ENCODE data around the gene ARHGAP9.
"Not testable (repeated sequence)": the region's sequence is repeated elsewhere in the genome, so short reads cannot be mapped to it uniquely, and the experiment has no call there.

ARHGAP9 gene

GRCh38 chr12:57431654-57432188 lies 47.9 kb downstream of the ARHGAP9 start:
- no peak for DNase-seq (ENCODE audit: low read depth)
- no peak for TF ChIP-seq MYC (IDR thresholded peaks at IDR 0.05; ENCODE audit: low read depth, low read length)
- no peak for TF ChIP-seq POLR2A (IDR thresholded peaks at IDR 0.05; ENCODE audit: extremely low read depth, insufficient read length)
- TF ChIP-seq MAX (IDR thresholded peaks at IDR 0.05; ENCODE audit: low read depth, low read length) = no peak
- TF ChIP-seq CTCF (IDR thresholded peaks at IDR 0.05; ENCODE audit: low read depth, low read length) = no peak

GRCh38 chr12:57430931-57431566 lies 48.6 kb downstream of the ARHGAP9 start, which contains the start of gene R3HDM2:
Gene R3HDM2 (minus strand): TSS chr12:57431043. CDS start chr12:57310428, 120,615 bp downstream.
- TF ChIP-seq MYC (IDR thresholded peaks at IDR 0.05; ENCODE audit: low read depth, low read length) (peak; percentile 96), POLR2A (IDR thresholded peaks at IDR 0.05; ENCODE audit: extremely low read depth, insufficient read length) (peak; percentile 89), MAX (IDR thresholded peaks at IDR 0.05; ENCODE audit: low read depth, low read length) (peak; percentile 92), CTCF (IDR thresholded peaks at IDR 0.05; ENCODE audit: low read depth, low read length) (no peak)
- peak within 1 kb of the TSS; percentile 74 for H3K4me3 ChIP-seq (ENCODE audit: low read depth, low read length)
- DNase-seq (ENCODE audit: low read depth) = peak; percentile 98

More at GRCh38 chr12:57431654-57432188, 47.9 kb downstream of the ARHGAP9 start:
- peak overlapping the region; percentile 74 for H3K4me3 ChIP-seq (ENCODE audit: low read depth, low read length)

- DNase-seq (ENCODE audit: low read depth) = no peak
- peak overlapping the region; percentile 64 for H3K4me3 ChIP-seq (ENCODE audit: low read depth, low read length)
- TF ChIP-seq POLR2A (IDR thresholded peaks at IDR 0.05; ENCODE audit: extremely low read depth, insufficient read length) (no peak), CTCF (IDR thresholded peaks at IDR 0.05; ENCODE audit: low read depth, low read length) (no peak), MAX (IDR thresholded peaks at IDR 0.05; ENCODE audit: low read depth, low read length) (no peak), MYC (IDR thresholded peaks at IDR 0.05; ENCODE audit: low read depth, low read length) (no peak; the same call in 1 of the 2 replicates)
Observed at GRCh38 chr12:57430112-57430930, 49.3 kb downstream of the ARHGAP9 start.

- no peak for TF ChIP-seq CTCF (IDR thresholded peaks at IDR 0.05; ENCODE audit: low read depth, low read length)
- TF ChIP-seq MYC (IDR thresholded peaks at IDR 0.05; ENCODE audit: low read depth, low read length) = no peak
- no peak for TF ChIP-seq POLR2A (IDR thresholded peaks at IDR 0.05; ENCODE audit: extremely low read depth, insufficient read length)
- TF ChIP-seq MAX (IDR thresholded peaks at IDR 0.05; ENCODE audit: low read depth, low read length) = 0 out of 2 replicates have a peak, but pooled peaks have one; percentile 21
- peak overlapping the region; percentile 64 for H3K4me3 ChIP-seq (ENCODE audit: low read depth, low read length)
- peak; percentile 30 for DNase-seq (ENCODE audit: low read depth)
Observed at GRCh38 chr12:57429473-57430111, 50.1 kb downstream of the ARHGAP9 start.

GRCh38 chr12:57428965-57429364 lies 50.7 kb downstream of the ARHGAP9 start:
- TF ChIP-seq MYC (IDR thresholded peaks at IDR 0.05; ENCODE audit: low read depth, low read length) = no peak
- no peak for TF ChIP-seq MAX (IDR thresholded peaks at IDR 0.05; ENCODE audit: low read depth, low read length)
- TF ChIP-seq POLR2A (IDR thresholded peaks at IDR 0.05; ENCODE audit: extremely low read depth, insufficient read length) = no peak
- H3K4me3 ChIP-seq (ENCODE audit: low read depth, low read length) = peak overlapping the region; percentile 64
- no peak for DNase-seq (ENCODE audit: low read depth)

GRCh38 chr12:57426948-57427347 lies 52.7 kb downstream of the ARHGAP9 start:
- not testable (repeated sequence) for H3K4me3 ChIP-seq (ENCODE audit: low read depth, low read length); DNase-seq (ENCODE audit: low read depth)
